ENCODE measurements around the gene FOXR1. TPM values are rescaled to one million over a fixed set of nuclear protein-coding genes. Genes with fewer than 3 reads are reported as not detected.

The FOXR1 gene
- total and polyA plus RNA-seq, 2 donors (not counting 1 experiment from before 2014, with no cell fraction given), result not detected

DNA sequence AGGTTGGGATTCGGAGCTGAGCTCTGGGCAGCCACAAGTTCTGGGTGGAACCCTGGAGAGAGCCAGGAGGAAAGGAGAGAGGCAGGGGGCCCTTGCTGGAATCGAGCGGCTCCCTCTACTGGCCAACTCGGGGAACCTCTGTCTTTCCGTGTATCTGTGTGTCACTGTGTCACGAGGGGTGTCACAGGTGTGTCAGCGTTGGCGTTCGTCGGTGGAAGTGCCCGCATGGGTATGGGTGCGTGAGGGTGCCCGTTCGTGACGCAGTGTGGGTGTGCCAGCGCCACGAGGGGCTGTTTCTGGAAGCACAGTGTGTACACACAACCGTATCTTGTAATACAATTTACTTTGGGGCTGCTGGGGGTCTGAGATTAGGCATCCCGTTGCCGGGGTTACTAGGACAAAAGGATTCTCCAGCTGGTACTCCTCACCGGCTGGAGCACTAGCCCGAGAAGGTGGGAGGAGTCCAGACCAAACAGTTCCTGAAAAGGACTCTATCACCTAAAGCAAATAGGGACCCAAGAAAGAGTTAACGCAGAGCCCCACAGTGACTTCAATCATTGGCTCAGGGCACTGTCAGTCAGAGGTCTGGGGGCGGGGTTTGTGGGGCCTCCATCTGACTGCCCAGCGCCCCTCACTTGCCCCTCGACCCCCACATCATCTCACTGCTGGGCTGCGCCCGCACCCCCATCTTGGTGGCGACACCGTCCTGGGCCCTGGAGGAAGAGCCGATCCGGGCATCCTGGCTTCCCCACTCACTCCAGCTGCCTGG lies 43.3 kb upstream of the FOXR1 start:
- under 1% methylated on average over 22 of the region's 32 CpGs for WGBS (ENCODE audit: insufficient coverage)
- Histone ChIP-seq H3K36me3 (replicated peaks in 1 of 2; ENCODE audit: control extremely low read depth in 1 of 2, control insufficient read depth in 1 of 2, extremely low read depth in 1 of 2, insufficient read depth in 2 of 2, low read length in 1 of 2) (no peaks in the 10 kb centered on the region), H3K9ac (ENCODE audit: low read length) (peak overlapping the region; percentile 78), H4K20me1 (ENCODE audit: control insufficient read depth, insufficient read depth, low read length, poor library complexity, severe bottlenecking) (peaks cover 17% of the 10 kb centered on the region), H3K4me3 (ENCODE audit: control extremely low read depth in 1 of 5, extremely low read depth in 1 of 5, insufficient read depth in 1 of 5, low read depth in 2 of 5, low read length in 4 of 5) (peak overlapping the region; percentile 32 to 86 (median 66)), H3K27me3 (replicated peaks in 1 of 4; ENCODE audit: control extremely low read depth in 1 of 4, control insufficient read depth in 3 of 4, insufficient read depth in 4 of 4, low read length in 3 of 4) (no peaks in the 10 kb centered on the region), H2AFZ (ENCODE audit: insufficient read depth, low read depth, low read length, poor library complexity, severe bottlenecking) (peak overlapping the region; percentile 70), H3K4me1 (ENCODE audit: control insufficient read depth in 2 of 2, insufficient read depth in 2 of 2, low read length in 2 of 2) (peaks cover 40 to 58% of the 10 kb centered on the region in 2 donors), H3K4me2 (replicated peaks; ENCODE audit: low read depth, low read length, poor library complexity, severe bottlenecking) (peak overlapping the region; percentile 98), H3K9me3 (ENCODE audit: control extremely low read depth in 1 of 3, control insufficient read depth in 2 of 3, insufficient read depth in 1 of 3, low read length in 2 of 3) (no peaks in the 10 kb centered on the region), H3K79me2 (ENCODE audit: control insufficient read depth, insufficient read depth, low read length) (peaks cover 35% of the 10 kb centered on the region), H3K27ac (ENCODE audit: low read length in 2 of 2) (peak overlapping the region; percentile 96 to 99)
- Mint-ChIP-seq H3K27me3 (no peaks in the 10 kb centered on the region), H3K4me1 (peaks cover 63% of the 10 kb centered on the region), H3K4me3 (peak overlapping the region; percentile 99), H3K9me3 (ENCODE audit: insufficient read depth) (no peaks in the 10 kb centered on the region), H3K27ac (peak overlapping the region; percentile 98)
- CTCF ChIA-PET, result interaction anchor here (0.6 to 12.7 kb wide), 7 partner anchors 11 to 238 kb away, joined by 3 to 288 read pairs (median 13); no protein-coding TSS in a partner anchor
- intact Hi-C loops (cut with micrococcal nuclease), result loop anchor here (1.0 kb wide), 2 partner anchors 14 to 138 kb away; no protein-coding TSS in a partner anchor
- ATAC-seq (ENCODE audit: low read depth) (peak; percentile 56), DNase-seq (peak; percentile 99)
- POLR2A ChIA-PET, result interaction anchor here (0.6 to 3.3 kb wide), 4 partner anchors 15 to 137 kb away, joined by 4 to 38 read pairs (median 21); partner anchors contain the start of gene DDX6
- TF ChIP-seq, protein P1, sequence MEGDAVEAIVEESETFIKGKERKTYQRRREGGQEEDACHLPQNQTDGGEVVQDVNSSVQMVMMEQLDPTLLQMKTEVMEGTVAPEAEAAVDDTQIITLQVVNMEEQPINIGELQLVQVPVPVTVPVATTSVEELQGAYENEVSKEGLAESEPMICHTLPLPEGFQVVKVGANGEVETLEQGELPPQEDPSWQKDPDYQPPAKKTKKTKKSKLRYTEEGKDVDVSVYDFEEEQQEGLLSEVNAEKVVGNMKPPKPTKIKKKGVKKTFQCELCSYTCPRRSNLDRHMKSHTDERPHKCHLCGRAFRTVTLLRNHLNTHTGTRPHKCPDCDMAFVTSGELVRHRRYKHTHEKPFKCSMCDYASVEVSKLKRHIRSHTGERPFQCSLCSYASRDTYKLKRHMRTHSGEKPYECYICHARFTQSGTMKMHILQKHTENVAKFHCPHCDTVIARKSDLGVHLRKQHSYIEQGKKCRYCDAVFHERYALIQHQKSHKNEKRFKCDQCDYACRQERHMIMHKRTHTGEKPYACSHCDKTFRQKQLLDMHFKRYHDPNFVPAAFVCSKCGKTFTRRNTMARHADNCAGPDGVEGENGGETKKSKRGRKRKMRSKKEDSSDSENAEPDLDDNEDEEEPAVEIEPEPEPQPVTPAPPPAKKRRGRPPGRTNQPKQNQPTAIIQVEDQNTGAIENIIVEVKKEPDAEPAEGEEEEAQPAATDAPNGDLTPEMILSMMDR (IDR thresholded peaks at IDR 0.05), result peak; percentile 87
- TF ChIP-seq EZH2 (IDR thresholded peaks at IDR 0.05; ENCODE audit: borderline replicate concordance, insufficient read depth, low read depth, low read length, poor library complexity, severe bottlenecking), result no peak

Data from B cell (primary cell).